WTC11 (cell line): ENCODE measurements around the gene SUN2.

Source experiments
- EMX1 ChIP-seq: fragments of 250-450 bp; sonication (Bioruptor Pico); IDR thresholded peaks from 2 replicates; pipeline ENCODE4 v1.8.0; 2021; ENCODE audit warnings: mild to moderate bottlenecking
- IRF2 ChIP-seq: sonication (generic); formaldehyde crosslinking; IDR thresholded peaks from 2 replicates; pipeline ENCODE4 v1.8.0; 2022; ENCODE audit warnings: low read depth, missing genetic modification reagents, borderline replicate concordance
- NR2C2 ChIP-seq: sonication (generic); formaldehyde crosslinking; IDR thresholded peaks from 2 replicates; pipeline ENCODE4 v1.8.0; 2022; ENCODE audit warnings: mild to moderate bottlenecking, missing genetic modification reagents
- SOX15 ChIP-seq: fragments of 250-450 bp; sonication (Bioruptor Pico); IDR thresholded peaks from 2 replicates; pipeline ENCODE4 v1.9.0; 2021; ENCODE audit warnings: mild to moderate bottlenecking
- TF ChIP-seq, protein P1 (sequence below): fragments of 200-600 bp; IDR thresholded peaks from 2 replicates; pipeline ENCODE4 v1.8.0; 2022; ENCODE audit warnings: antibody characterized with exemption
- TF ChIP-seq, protein P2 (sequence below): sonication (generic); formaldehyde crosslinking; IDR thresholded peaks from 2 replicates; pipeline ENCODE4 v1.8.0; 2022; ENCODE audit warnings: mild to moderate bottlenecking, missing genetic modification reagents
- TF ChIP-seq, protein P3 (sequence below): sonication (generic); formaldehyde crosslinking; IDR thresholded peaks from 2 replicates; pipeline ENCODE4 v1.8.1; 2023; ENCODE audit warnings: mild to moderate bottlenecking, missing genetic modification reagents, borderline replicate concordance

DNA sequence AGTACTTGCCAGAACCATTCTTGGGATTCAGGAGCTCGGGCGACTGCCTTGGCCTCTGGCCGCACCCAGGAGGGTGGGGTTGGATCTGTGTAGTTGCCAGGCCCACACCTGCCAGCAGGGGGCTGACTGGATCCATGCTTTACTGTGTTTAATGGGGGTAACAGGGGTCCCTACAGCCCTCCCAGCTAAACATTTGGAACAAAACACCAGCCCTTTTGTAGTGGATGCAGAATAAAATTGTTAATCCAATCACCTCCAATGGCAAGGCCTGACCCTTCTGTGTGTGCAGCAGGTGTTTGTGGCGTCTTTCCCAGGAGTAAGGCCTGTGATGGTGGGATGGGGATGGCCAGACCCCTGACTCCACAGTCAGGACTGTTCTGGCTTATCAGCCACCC is 22.5 kb downstream of the SUN2 start:
- TF ChIP-seq EMX1 (CRISPR knock-in tag) (no peak), SOX15 (CRISPR knock-in tag) (no peak), NR2C2 (CRISPR knock-in tag) (no peak), IRF2 (CRISPR knock-in tag) (no peak)
- TF ChIP-seq, protein P1, sequence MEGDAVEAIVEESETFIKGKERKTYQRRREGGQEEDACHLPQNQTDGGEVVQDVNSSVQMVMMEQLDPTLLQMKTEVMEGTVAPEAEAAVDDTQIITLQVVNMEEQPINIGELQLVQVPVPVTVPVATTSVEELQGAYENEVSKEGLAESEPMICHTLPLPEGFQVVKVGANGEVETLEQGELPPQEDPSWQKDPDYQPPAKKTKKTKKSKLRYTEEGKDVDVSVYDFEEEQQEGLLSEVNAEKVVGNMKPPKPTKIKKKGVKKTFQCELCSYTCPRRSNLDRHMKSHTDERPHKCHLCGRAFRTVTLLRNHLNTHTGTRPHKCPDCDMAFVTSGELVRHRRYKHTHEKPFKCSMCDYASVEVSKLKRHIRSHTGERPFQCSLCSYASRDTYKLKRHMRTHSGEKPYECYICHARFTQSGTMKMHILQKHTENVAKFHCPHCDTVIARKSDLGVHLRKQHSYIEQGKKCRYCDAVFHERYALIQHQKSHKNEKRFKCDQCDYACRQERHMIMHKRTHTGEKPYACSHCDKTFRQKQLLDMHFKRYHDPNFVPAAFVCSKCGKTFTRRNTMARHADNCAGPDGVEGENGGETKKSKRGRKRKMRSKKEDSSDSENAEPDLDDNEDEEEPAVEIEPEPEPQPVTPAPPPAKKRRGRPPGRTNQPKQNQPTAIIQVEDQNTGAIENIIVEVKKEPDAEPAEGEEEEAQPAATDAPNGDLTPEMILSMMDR = peak; percentile 76
- TF ChIP-seq, protein P2, sequence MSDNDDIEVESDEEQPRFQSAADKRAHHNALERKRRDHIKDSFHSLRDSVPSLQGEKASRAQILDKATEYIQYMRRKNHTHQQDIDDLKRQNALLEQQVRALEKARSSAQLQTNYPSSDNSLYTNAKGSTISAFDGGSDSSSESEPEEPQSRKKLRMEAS = no peak
- TF ChIP-seq, protein P3, sequence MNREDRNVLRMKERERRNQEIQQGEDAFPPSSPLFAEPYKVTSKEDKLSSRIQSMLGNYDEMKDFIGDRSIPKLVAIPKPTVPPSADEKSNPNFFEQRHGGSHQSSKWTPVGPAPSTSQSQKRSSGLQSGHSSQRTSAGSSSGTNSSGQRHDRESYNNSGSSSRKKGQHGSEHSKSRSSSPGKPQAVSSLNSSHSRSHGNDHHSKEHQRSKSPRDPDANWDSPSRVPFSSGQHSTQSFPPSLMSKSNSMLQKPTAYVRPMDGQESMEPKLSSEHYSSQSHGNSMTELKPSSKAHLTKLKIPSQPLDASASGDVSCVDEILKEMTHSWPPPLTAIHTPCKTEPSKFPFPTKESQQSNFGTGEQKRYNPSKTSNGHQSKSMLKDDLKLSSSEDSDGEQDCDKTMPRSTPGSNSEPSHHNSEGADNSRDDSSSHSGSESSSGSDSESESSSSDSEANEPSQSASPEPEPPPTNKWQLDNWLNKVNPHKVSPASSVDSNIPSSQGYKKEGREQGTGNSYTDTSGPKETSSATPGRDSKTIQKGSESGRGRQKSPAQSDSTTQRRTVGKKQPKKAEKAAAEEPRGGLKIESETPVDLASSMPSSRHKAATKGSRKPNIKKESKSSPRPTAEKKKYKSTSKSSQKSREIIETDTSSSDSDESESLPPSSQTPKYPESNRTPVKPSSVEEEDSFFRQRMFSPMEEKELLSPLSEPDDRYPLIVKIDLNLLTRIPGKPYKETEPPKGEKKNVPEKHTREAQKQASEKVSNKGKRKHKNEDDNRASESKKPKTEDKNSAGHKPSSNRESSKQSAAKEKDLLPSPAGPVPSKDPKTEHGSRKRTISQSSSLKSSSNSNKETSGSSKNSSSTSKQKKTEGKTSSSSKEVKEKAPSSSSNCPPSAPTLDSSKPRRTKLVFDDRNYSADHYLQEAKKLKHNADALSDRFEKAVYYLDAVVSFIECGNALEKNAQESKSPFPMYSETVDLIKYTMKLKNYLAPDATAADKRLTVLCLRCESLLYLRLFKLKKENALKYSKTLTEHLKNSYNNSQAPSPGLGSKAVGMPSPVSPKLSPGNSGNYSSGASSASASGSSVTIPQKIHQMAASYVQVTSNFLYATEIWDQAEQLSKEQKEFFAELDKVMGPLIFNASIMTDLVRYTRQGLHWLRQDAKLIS (CRISPR knock-in tag) = no peak
